GM23338 (cell line): ENCODE measurements around the gene PNPLA2.

ENCODE experiments used
- CREB1 ChIP-seq: fragments of 250-450 bp; sonication (Bioruptor Pico); IDR thresholded peaks from 2 replicates; pipeline ENCODE4 v1.5.0; 2020; ENCODE audit warnings: low read depth, mild to moderate bottlenecking, moderate library complexity
- CTCF ChIP-seq, 2 experiments: fragments of 200-600 bp in 1 of 2; sonication (generic) in 1 of 2; conservative IDR thresholded peaks; 2 replicates each; pipeline versions ENCODE4 v1.5.1 to v1.6.1; 2016 to 2017; ENCODE audit warnings: antibody characterized with exemption in 2 of 2, low read depth in 2 of 2, mild to moderate bottlenecking in 2 of 2, moderate library complexity in 1 of 2
- ETS1 ChIP-seq: IDR thresholded peaks from 2 replicates; pipeline ENCODE4 v1.6.1; 2016; ENCODE audit warnings: antibody characterized with exemption
- EZH2 ChIP-seq: fragments of 200-600 bp; sonication (generic); IDR thresholded peaks from one replicate; pipeline ENCODE4 v1.8.0; 2017; ENCODE audit warnings: antibody characterized with exemption, mild to moderate bottlenecking, low read depth; ENCODE audit not compliant: unreplicated experiment
- EZH2phosphoT487 ChIP-seq: fragments of 200-600 bp; sonication (generic); IDR thresholded peaks from one replicate; pipeline ENCODE4 v1.8.1; 2018; ENCODE audit warnings: antibody characterized with exemption; ENCODE audit not compliant: unreplicated experiment
- JUNB ChIP-seq: IDR thresholded peaks from one replicate; pipeline ENCODE4 v1.6.1; 2016; ENCODE audit warnings: antibody characterized with exemption; ENCODE audit not compliant: unreplicated experiment
- NANOG ChIP-seq: IDR thresholded peaks from 2 replicates; pipeline ENCODE4 v1.6.1; 2016; ENCODE audit warnings: antibody characterized with exemption, borderline replicate concordance
- POLR2AphosphoS5 ChIP-seq: IDR thresholded peaks from 2 replicates; pipeline ENCODE4 v1.6.1; 2016; ENCODE audit warnings: antibody characterized with exemption, low read depth
- REST ChIP-seq: IDR thresholded peaks from one replicate; pipeline ENCODE4 v1.6.1; 2018; ENCODE audit warnings: antibody characterized with exemption; ENCODE audit not compliant: unreplicated experiment
- STAT1 ChIP-seq: IDR thresholded peaks from one replicate; pipeline ENCODE4 v1.6.1; 2016; ENCODE audit warnings: antibody characterized with exemption; ENCODE audit not compliant: unreplicated experiment
- ZNF114 ChIP-seq: fragments of 250-450 bp; sonication (Bioruptor Pico); IDR thresholded peaks from 2 replicates; pipeline ENCODE4 v1.5.0; 2020; ENCODE audit warnings: mild to moderate bottlenecking, moderate library complexity
- ZNF331 ChIP-seq: fragments of 250-450 bp; sonication (Bioruptor Pico); IDR thresholded peaks from 2 replicates; pipeline ENCODE4 v1.5.0; 2020; ENCODE audit warnings: low read depth, mild to moderate bottlenecking, moderate library complexity
- ZNF462 ChIP-seq: fragments of 250-450 bp; sonication (Bioruptor Pico); IDR thresholded peaks from 2 replicates; pipeline ENCODE4 v1.5.0; 2020; ENCODE audit warnings: mild to moderate bottlenecking, moderate library complexity

GRCh38 chr11:854601-855329, 36.1 kb downstream of the PNPLA2 start:
- TF ChIP-seq EZH2 (no peak), CTCF (conservative IDR thresholded peaks at IDR 0.05; ENCODE audit: low read depth in 2 of 2) (no peak), JUNB (no peak), POLR2AphosphoS5 (no peak), EZH2phosphoT487 (no peak), REST (no peak), ZNF331 (CRISPR knock-in tag) (no peak), NANOG (no peak), ETS1 (no peak), ZNF114 (CRISPR knock-in tag) (no peak), STAT1 (no peak), ZNF462 (no peak), CREB1 (CRISPR knock-in tag) (no peak)
